Peyer's patch (tissue), 4 donors: ENCODE data around the gene CELA1. TPM values are rescaled to one million over a fixed set of nuclear protein-coding genes. Genes with fewer than 3 reads are reported as not detected.
A peak's percentile ranks its signal among the peaks of the same experiment; 100 is the strongest.
"Not testable (repeated sequence)": the region's sequence is repeated elsewhere in the genome, so short reads cannot be mapped to it uniquely, and the experiment has no call there.

Experiments used
- DNase-seq, 3 donors: peaks; one replicate each; pipeline ENCODE4 v3.0.0-alpha.2; 2017 to 2019
- H3K27ac ChIP-seq, 4 donors: fragments of 200-600 bp; sonication (generic); one replicate each; pipeline ENCODE4 v1.5.1; 2016 to 2019
- H3K27me3 ChIP-seq, 2 donors: fragments of 200-600 bp; sonication (generic); one replicate each; pipeline ENCODE4 v1.5.1; 2019
- H3K36me3 ChIP-seq, 3 donors: fragments of 200-600 bp; sonication (generic); one replicate each; pipeline ENCODE4 v1.5.1; 2016 to 2019
- H3K4me1 ChIP-seq, 4 donors: fragments of 200-600 bp; sonication (generic); one replicate each; pipeline ENCODE4 v1.5.1; 2016 to 2019
- H3K4me3 ChIP-seq, 4 donors: fragments of 200-600 bp; sonication (generic); 1 replicate in 3 of 4; 2 replicates in 1 of 4; pipeline ENCODE4 v1.5.1; 2016 to 2019; ENCODE audit warnings: mild to moderate bottlenecking in 1 of 4
- H3K9me3 ChIP-seq, 4 donors: fragments of 200-600 bp; sonication (generic); one replicate each; pipeline ENCODE4 v1.5.1; 2016 to 2019; ENCODE audit warnings: mild to moderate bottlenecking in 1 of 4
- POLR2A ChIP-seq, 2 donors: fragments of 450-650 bp; IDR thresholded peaks; one replicate each; pipeline ENCODE4 v1.5.1; 2017; ENCODE audit warnings: antibody characterized with exemption in 2 of 2, mild to moderate bottlenecking in 2 of 2, moderate library complexity in 2 of 2
- total RNA-seq, 4 donors: library from RNA; depleted of rRNA; stranded (reverse); fragments of >200 nt; gene quantifications; one replicate each; pipeline ENCODE4 v1.1.0, GENCODE V29; 2016
- TF ChIP-seq, protein P1 (sequence below), 6 experiments: fragments of 450-650 bp in 4 of 6; fragments of 200-600 bp in 2 of 6; sonication (generic) in 1 of 6; IDR thresholded peaks; one replicate each; pipeline ENCODE4 v1.5.1; 2017 to 2019; ENCODE audit warnings: antibody characterized with exemption in 6 of 6, mild to moderate bottlenecking in 3 of 6, moderate library complexity in 1 of 6

CELA1 gene
- total RNA-seq, 4 donors from 2014 or later, result not detected

DNA sequence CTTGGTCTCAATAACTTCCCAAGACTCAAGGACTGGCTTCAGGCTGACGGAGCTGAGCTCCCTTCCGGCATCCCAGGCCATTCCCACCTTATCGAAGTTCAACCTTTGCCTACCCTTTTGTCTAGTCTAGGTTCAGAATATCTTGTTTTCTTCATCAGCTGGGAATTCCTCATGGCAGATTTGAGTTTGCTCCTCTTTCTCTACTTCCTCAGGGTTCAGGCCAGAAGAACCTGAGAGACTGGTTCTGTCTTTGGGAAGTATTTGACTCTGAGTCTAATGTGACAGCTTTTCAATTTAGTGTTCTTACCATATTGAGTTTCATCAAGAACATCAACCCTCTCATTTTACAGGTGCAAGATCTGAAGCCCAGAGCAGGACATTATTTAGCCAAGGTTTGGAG, 24.6 kb downstream of the CELA1 start:
- H3K27me3 ChIP-seq, result no peaks in the 10 kb centered on the region
- H3K27ac ChIP-seq, result peak overlapping the region in 1 of 4 donors; percentile 91
- peaks cover 0 to 12% (median 5%) of the 10 kb centered on the region in 4 donors for H3K4me1 ChIP-seq
- no peak overlapping the region for H3K4me3 ChIP-seq
- no peak for DNase-seq
- no peaks in the 10 kb centered on the region for H3K9me3 ChIP-seq
- no peaks in the 10 kb centered on the region for H3K36me3 ChIP-seq
- TF ChIP-seq, protein P1, sequence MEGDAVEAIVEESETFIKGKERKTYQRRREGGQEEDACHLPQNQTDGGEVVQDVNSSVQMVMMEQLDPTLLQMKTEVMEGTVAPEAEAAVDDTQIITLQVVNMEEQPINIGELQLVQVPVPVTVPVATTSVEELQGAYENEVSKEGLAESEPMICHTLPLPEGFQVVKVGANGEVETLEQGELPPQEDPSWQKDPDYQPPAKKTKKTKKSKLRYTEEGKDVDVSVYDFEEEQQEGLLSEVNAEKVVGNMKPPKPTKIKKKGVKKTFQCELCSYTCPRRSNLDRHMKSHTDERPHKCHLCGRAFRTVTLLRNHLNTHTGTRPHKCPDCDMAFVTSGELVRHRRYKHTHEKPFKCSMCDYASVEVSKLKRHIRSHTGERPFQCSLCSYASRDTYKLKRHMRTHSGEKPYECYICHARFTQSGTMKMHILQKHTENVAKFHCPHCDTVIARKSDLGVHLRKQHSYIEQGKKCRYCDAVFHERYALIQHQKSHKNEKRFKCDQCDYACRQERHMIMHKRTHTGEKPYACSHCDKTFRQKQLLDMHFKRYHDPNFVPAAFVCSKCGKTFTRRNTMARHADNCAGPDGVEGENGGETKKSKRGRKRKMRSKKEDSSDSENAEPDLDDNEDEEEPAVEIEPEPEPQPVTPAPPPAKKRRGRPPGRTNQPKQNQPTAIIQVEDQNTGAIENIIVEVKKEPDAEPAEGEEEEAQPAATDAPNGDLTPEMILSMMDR (IDR thresholded peaks at IDR 0.05), result no peak
- no peak for TF ChIP-seq POLR2A (IDR thresholded peaks at IDR 0.05)

DNA sequence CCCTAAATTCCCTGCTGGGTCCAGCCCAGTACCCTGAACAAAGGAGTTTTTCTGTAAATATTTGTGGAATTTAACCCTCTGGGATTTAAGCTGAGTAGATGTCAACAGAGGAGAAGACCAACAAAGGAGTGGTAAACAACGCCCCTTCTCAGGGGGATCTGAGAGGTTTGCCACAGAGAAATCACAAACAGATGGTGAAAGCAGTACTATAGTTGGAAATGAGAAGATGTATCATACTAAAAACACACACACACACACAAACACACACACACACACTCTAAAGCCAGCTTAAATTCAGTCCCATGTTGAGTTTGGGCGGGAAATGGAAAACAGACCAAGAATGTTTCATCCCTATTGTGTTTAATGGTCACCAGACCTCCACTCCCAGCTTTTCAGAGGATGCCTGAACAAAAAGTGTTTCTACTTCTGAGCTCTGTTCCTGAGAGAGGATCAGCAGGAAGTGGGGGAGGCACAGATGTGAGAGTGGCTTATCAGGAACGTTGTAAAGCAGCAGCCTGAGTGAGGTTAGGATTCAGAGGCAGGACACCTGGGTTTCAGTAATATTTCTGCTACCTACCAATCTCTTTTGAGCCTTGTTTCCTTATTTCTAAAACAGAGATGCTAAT, 25.7 kb downstream of the CELA1 start:
- H3K4me1 ChIP-seq, result peaks cover 0 to 12% (median 0%) of the 10 kb centered on the region in 4 donors
- no peaks in the 10 kb centered on the region for H3K9me3 ChIP-seq
- TF ChIP-seq, protein P1 (IDR thresholded peaks at IDR 0.05), result no peak
- TF ChIP-seq POLR2A (IDR thresholded peaks at IDR 0.05), result no peak
- no peak overlapping the region for H3K4me3 ChIP-seq
- DNase-seq, result peak in 2 of 3 donors; percentile 55 to 57
- no peaks in the 10 kb centered on the region for H3K27me3 ChIP-seq
- peak overlapping the region in 2 of 4 donors; percentile 51 to 72 for H3K27ac ChIP-seq
- no peaks in the 10 kb centered on the region for H3K36me3 ChIP-seq

DNA sequence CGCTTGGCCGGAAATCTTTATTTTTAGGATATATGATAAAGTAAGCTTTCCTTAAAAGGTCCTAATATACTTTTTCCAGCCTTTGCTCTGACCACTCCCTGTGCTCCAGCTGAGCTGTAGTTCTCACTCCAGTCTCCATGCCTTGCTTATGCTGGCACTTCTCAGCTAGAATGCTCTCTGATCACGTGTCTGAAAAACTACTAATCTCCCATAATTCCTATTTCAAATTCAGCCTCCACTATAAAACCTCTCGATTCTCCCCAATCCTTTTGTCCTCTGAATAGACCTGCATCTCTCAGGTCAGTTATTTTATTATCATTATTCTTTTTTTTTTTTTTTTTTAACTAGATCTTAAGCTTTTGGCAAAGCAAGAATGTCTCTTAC, 26.2 kb downstream of the CELA1 start:
- H3K9me3 ChIP-seq, result no peaks in the 10 kb centered on the region
- peaks cover 0 to 12% (median 0%) of the 10 kb centered on the region in 4 donors for H3K4me1 ChIP-seq
- no peaks in the 10 kb centered on the region for H3K36me3 ChIP-seq
- TF ChIP-seq POLR2A (IDR thresholded peaks at IDR 0.05), result no peak
- TF ChIP-seq, protein P1 (IDR thresholded peaks at IDR 0.05), result no peak
- H3K27ac ChIP-seq, result peak overlapping the region in 1 of 4 donors; percentile 72
- H3K4me3 ChIP-seq, result no peak overlapping the region
- H3K27me3 ChIP-seq, result no peaks in the 10 kb centered on the region
- DNase-seq, result no peak

DNA sequence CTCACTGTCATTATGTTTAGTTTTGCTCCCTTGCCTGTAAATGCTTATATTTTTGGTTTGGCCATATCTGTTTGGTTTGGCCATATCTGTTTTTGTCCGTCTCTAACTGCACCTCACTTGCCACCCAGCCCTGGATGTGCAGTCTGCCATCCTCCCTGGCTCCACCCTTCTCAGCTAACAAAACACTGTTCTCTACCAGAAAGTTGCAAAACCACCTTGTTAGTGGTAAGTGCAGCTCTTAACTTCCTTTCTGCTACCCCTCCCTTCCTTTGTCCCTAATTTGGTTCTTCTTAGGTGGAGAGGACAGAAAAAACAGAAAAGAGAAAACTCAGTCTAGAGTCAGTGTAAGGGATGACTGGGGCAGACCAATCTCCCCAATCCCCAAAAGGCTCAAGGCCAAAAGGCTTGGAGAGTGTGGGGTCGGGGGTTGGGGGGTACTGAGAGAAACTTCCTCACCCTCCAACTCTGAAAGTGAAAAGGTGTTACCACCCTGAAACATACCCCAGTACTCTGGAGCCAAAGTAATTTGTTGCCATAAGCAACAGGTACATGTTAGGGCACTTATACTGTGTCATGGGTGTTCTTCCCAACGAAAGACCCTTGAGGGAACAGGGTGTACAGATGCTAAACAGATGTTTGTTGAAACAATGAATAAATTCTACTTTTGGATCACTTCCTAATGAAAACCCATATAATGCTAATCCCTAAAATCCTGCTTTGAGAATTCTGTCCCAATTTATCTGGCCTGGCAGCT, 27.5 kb downstream of the CELA1 start:
- Histone ChIP-seq H3K36me3 (no peaks in the 10 kb centered on the region), H3K27me3 (no peaks in the 10 kb centered on the region), H3K4me3 (no peak overlapping the region), H3K9me3 (no peaks in the 10 kb centered on the region), H3K4me1 (peaks cover 0 to 6% (median 0%) of the 10 kb centered on the region in 4 donors), H3K27ac (peak overlapping the region in 3 of 4 donors; percentile 46 to 72 (median 52))
- peak in 2 of 3 donors; percentile 63 to 69 for DNase-seq
- TF ChIP-seq, protein P1 (IDR thresholded peaks at IDR 0.05), result no peak
- no peak for TF ChIP-seq POLR2A (IDR thresholded peaks at IDR 0.05)

DNA sequence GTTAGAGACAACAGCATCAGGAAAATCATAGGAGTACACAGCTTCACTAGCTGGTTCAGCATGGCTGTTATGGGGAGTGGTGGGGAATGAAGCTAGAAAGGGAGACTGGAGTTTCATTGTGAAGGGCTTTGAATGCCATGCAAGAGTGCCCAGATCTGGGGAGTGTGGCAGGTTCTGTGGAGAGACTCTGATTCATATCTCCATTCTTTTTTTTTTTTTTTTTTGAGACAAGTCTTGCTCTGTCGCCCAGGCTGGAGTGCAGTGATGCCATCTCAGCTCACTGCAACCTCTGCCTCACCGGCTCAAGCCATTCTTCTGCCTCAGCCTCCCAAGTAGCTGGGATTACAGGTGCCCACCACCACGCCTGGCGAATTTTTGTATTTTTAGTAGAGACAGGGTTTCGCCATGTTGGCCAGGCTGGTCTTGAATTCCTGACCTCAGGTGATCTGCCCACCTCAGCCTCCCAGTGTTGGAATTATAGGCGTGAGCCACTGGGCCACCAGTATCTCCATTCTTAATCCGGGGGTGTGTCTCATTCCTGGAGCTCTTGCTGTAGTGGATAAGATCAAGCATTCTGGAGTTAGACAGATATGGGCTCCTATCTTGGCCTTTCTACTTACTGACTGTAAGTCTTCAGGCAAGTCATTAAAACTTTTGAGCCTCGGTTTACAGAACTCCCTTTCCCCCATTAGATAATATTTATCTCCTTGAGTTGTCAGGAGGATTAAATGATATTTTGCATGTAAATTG, 28.2 kb downstream of the CELA1 start:
- H3K4me1 ChIP-seq, H3K9me3 ChIP-seq, DNase-seq: not testable (repeated sequence)

More for the DNA sequence above, 28.2 kb downstream of the CELA1 start:
- not testable (repeated sequence) for H3K36me3 ChIP-seq, H3K27me3 ChIP-seq, H3K4me3 ChIP-seq
- peak overlapping the region in 3 of 4 donors; percentile 46 to 72 (median 52) for H3K27ac ChIP-seq
